Left lung (tissue), 10 donors: ENCODE data around the gene PGLYRP3. TPM values are rescaled to one million over a fixed set of nuclear protein-coding genes. Genes with fewer than 3 reads are reported as not detected.

Source experiments
- ATAC-seq: fragments of 200-7000 bp; cut with Tn5 transposase; one replicate; pipeline ENCODE4 v1.9.1; 2020; ENCODE audit warnings: moderate library complexity
- DNase-seq, 4 donors: peaks; one replicate each; pipeline ENCODE4 v3.0.0-alpha.2; 2013 to 2020
- H3K27ac ChIP-seq, 2 donors: fragments of 200-600 bp; sonication (generic) in 1 of 2; one replicate each; pipeline versions ENCODE4 v1.5.0 to v1.8.0; 2020 to 2021
- H3K27me3 ChIP-seq, 2 donors: fragments of 200-600 bp; sonication (generic) in 1 of 2; one replicate each; pipeline versions ENCODE4 v1.5.0 to v1.8.0; 2020 to 2021
- H3K36me3 ChIP-seq, 2 donors: fragments of 200-600 bp; sonication (generic) in 1 of 2; one replicate each; pipeline versions ENCODE4 v1.5.0 to v1.8.0; 2020 to 2021
- H3K4me1 ChIP-seq, 2 donors: fragments of 200-600 bp; one replicate each; pipeline ENCODE4 v1.8.0; 2021
- H3K4me3 ChIP-seq, 2 donors: fragments of 200-600 bp; sonication (generic) in 1 of 2; one replicate each; pipeline versions ENCODE4 v1.5.0 to v1.8.0; 2020 to 2021; ENCODE audit warnings: mild to moderate bottlenecking in 1 of 2
- H3K9me3 ChIP-seq, 2 donors: fragments of 200-600 bp; sonication (generic) in 1 of 2; one replicate each; pipeline versions ENCODE4 v1.5.0 to v1.8.0; 2020 to 2021
- intact Hi-C, 2 donors: fragments of 100-400 bp; cut with DNase I; formaldehyde crosslinking; loops; one replicate each; pipeline versions ENCODE4 v1.11.2 to v1.14.2; 2022
- polyA plus RNA-seq, 6 donors: library from polyadenylated mRNA; unstranded; fragments of 120-200 nt; gene quantifications; one replicate each; pipeline ENCODE4 v1.2.1, GENCODE V29; 2013; ENCODE audit not compliant: insufficient read length in 6 of 6
- total RNA-seq, 2 donors: library from RNA; stranded (reverse); fragmentation: NEBNext Ultra II Directional; extraction: Animal tissue kit (Norgen Biotek cat#: 25700); gene quantifications; one replicate each; pipeline ENCODE4 v1.2.1, GENCODE V29; 2021
- TF ChIP-seq, protein P1 (sequence below), 2 donors: fragments of 200-600 bp; sonication (generic) in 1 of 2; IDR thresholded peaks; one replicate each; pipeline versions ENCODE4 v1.5.0 to v1.8.0; 2021; ENCODE audit warnings: antibody characterized with exemption in 2 of 2
- donor health status: DM: no; HTN: yes; CAD: no.
- donor health status: DM: no; HTN: no; CAD: no.

Gene PGLYRP3
- total and polyA plus RNA-seq, 8 donors = not detected

DNA sequence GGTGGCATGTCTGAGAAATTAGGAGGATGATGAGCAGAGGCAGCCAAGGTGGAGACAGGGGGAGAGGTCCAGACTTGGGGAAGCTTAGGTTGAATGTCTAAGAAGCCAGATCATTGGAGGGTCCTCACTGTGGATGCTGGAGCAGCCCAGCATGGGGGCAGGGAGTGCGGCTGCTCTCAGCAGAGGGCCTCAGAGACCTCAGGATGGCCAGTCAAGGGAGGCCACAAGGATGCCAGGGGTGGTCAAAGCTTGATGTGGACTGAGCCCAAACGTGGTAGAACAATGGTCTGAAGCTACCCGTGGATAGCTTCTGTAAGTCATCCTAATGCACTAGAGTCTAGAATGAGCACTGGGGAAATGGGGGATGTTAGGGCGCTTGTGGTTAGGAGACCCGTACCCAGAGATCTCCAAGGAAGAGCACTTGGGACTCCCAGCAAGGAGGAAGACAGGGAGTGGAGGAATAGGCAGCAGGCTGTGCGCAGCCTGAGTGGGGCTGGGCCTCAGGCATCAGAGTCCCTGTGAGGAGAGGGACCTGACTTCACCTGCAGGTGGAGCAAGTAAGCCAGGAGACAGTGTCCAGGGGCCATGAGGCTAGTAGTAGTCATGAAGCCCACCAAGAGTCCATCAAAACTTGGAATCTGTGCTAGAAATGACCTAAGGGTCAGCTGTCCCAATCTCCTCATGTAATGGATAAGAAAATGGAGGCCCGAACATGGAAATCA, 40.6 kb upstream of the PGLYRP3 start:
- Histone ChIP-seq H3K4me1 (peaks cover 0 to 28% of the 10 kb centered on the region in 2 donors), H3K36me3 (no peaks in the 10 kb centered on the region), H3K9me3 (no peaks in the 10 kb centered on the region), H3K27me3 (peaks cover 6 to 34% of the 10 kb centered on the region in 2 donors), H3K27ac (no peak overlapping the region), H3K4me3 (no peak overlapping the region)
- DNase-seq (no peak), ATAC-seq (no peak)
- intact Hi-C loops = no loop called here
- TF ChIP-seq, protein P1, sequence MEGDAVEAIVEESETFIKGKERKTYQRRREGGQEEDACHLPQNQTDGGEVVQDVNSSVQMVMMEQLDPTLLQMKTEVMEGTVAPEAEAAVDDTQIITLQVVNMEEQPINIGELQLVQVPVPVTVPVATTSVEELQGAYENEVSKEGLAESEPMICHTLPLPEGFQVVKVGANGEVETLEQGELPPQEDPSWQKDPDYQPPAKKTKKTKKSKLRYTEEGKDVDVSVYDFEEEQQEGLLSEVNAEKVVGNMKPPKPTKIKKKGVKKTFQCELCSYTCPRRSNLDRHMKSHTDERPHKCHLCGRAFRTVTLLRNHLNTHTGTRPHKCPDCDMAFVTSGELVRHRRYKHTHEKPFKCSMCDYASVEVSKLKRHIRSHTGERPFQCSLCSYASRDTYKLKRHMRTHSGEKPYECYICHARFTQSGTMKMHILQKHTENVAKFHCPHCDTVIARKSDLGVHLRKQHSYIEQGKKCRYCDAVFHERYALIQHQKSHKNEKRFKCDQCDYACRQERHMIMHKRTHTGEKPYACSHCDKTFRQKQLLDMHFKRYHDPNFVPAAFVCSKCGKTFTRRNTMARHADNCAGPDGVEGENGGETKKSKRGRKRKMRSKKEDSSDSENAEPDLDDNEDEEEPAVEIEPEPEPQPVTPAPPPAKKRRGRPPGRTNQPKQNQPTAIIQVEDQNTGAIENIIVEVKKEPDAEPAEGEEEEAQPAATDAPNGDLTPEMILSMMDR (IDR thresholded peaks at IDR 0.05) = peak in 1 of 2 donors; percentile 21

DNA sequence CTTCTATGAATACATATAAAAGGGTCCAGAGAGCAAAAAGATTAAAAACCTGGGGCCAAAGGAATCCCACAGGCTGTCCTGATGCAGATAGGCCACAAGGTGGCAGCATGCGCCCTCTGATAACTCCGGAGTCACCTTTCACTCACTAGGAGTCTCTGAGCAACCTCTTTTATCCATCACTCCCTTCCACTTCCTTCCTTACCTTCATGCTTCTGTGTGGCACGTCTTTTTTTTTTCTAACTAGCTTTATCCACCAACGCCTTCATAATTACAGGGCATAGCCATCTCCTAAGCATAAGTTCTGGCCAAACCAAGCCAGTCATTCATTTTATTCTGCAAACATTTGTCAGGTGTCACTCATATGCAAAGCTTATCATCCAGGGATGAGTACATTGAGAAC, 39.8 kb upstream of the PGLYRP3 start:
- intact Hi-C loops = no loop called here

DNA sequence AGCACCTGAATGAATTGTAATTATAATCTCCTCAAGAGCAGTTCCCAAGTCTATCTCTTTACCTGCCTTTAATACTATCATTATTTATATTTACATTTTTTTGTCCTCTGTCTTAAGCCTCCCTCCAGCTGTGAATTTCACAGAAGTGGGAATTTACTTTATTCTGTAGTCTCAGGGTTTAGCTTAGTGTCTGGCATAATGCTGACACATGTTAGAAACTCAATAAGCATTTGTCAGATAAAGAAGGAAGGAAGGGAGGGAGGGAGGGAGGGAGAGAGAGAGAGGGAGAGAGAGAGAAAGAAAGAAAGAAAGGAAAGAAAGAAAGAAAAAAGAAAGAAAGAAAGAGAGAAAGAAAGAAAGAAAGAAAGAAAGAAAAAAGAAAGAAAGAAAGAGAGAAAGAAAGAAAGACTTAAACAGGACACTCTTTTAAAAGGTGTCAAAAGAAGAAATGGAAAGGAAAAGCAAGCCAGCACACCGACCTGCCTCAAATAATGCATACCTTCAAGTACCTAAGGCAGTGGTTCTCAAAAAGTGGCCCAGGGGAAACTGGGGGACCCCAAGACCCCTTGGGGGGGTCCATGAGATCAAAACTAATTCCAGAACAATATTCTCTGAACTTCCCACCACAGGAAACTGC, 37.7 kb upstream of the PGLYRP3 start:
- no peaks in the 10 kb centered on the region for H3K9me3 ChIP-seq
- DNase-seq (no peak), ATAC-seq (no peak)
- TF ChIP-seq, protein P1 (IDR thresholded peaks at IDR 0.05) = no peak
- H3K27ac ChIP-seq = no peak overlapping the region
- peaks cover 0 to 21% of the 10 kb centered on the region in 2 donors for H3K4me1 ChIP-seq
- H3K27me3 ChIP-seq = peaks cover 6 to 44% of the 10 kb centered on the region in 2 donors
- no peak overlapping the region for H3K4me3 ChIP-seq
- H3K36me3 ChIP-seq = no peaks in the 10 kb centered on the region
- intact Hi-C loops = no loop called here

More for the DNA sequence above, 39.8 kb upstream of the PGLYRP3 start:
- Histone ChIP-seq H3K4me1 (peaks cover 0 to 28% of the 10 kb centered on the region in 2 donors), H3K36me3 (no peaks in the 10 kb centered on the region), H3K9me3 (no peaks in the 10 kb centered on the region), H3K4me3 (no peak overlapping the region), H3K27me3 (peaks cover 6 to 41% of the 10 kb centered on the region in 2 donors), H3K27ac (no peak overlapping the region)
- DNase-seq = peak; percentile 29 to 90 (median 69)
- ATAC-seq = peak; percentile 86
- TF ChIP-seq, protein P1 (IDR thresholded peaks at IDR 0.05) = peak; percentile 92 to 95

DNA sequence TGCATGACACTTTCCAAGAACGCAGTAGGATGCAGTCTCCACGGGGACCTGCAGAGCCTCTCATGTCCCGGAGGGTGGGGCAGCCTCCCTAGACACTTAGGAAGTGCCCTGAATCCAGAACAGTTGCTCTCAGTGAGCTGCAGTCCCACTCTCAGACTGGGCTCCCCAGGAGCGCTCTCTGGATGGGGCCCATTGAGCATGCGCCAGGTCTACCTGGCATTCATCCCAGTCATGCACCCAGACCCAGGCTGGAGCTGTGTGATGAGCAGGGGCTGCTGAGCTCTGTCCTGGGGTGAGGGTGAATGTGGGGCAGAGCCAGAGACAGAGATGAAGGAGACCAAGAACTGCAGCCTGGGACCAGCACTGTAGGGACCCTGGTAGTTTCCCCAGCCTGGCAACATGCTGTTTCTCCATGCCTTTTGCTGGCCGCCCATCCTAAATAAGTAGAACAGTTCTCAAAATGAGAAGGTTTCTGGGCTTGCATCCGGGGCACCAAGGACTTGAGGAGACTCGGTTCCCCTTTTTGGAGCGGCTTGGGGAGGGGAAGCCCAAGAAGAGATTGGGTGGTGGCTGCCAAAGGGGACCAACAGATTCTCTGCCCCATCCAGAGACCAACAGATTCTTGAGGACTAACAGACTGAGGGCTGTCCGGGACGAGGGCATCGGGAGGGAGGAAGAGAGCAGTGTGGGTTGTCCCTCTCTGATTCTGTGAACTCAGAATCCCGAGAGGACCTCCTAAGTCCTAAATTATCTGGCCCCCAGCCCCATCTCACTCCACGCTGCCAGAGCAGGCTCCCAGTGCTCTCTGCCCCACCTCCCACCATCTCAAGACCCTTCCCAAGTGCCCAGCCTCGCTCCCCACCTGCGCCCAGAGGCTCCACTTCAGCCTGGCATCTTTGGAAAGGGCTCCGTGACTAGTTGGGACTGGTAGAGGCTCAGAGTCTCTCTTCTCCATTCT, 36.9 kb upstream of the PGLYRP3 start:
- Histone ChIP-seq H3K9me3 (no peaks in the 10 kb centered on the region), H3K27me3 (peaks cover 6 to 45% of the 10 kb centered on the region in 2 donors), H3K4me1 (peaks cover 0 to 24% of the 10 kb centered on the region in 2 donors), H3K4me3 (no peak overlapping the region), H3K36me3 (no peaks in the 10 kb centered on the region), H3K27ac (no peak overlapping the region)
- TF ChIP-seq, protein P1 (IDR thresholded peaks at IDR 0.05) = no peak
- DNase-seq = no peak
- ATAC-seq = no peak
- intact Hi-C loops = no loop called here
